ENCODE measurements around the gene CCHCR1.

Gene CCHCR1

DNA sequence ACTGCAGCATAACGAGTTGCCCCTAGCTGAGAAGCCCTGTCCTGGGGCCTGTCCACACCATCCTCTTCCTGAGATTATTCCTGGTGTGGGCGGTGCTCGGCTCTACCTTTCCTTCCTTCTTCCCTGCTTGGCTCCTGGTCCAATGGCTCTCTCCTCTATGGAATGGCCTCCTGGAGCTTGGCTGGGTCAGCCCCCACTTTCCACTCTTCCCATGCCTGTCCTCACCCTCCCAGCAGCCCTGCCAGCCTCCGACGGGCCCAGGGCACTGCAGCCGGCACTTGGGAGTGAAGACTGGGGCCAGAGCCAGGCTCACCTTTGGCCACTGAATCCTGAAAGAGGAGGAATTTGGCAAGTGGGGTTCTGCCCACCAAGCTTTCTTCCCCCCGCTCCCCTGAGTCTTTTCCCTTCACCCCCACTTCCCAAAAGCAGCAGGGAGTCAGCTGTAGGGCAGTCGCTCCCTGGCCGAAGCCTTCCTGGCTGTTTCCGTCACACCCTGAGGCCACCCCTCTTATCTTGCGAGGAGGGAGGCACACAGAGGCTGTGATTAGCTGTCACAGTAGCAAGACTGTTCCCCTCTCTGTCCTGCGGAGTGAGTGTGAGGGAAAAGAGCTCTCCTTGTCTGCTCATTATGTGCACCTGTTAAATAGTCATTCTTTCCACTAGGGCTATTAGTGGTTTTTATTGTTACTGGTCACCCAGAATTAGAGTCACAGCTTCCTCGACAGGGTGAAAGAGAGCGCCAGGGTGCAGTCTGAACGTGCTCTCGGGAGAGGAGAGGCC is 31.0 kb downstream of the CCHCR1 start:
- DNase-seq (ENCODE audit: low read depth, low spot score): no peak
- no peak overlapping the region for H3K9ac ChIP-seq (ENCODE audit: insufficient read length, low read depth)
- no peak overlapping the region for H3K4me3 ChIP-seq (ENCODE audit: insufficient read length, low read depth)
- peaks cover 3% of the 10 kb centered on the region for H3K36me3 ChIP-seq (ENCODE audit: insufficient read depth, insufficient read length, low read length)
- H3K4me1 ChIP-seq (ENCODE audit: insufficient read depth, insufficient read length): peaks cover 12% of the 10 kb centered on the region
- TF ChIP-seq ZNF274 (IDR thresholded peaks at IDR 0.05; ENCODE audit: low read depth, low read length) (no peak), SUZ12 (IDR thresholded peaks at IDR 0.05; ENCODE audit: extremely low read depth, insufficient read depth, insufficient read length) (no peak), YY1 (IDR thresholded peaks at IDR 0.05; ENCODE audit: insufficient read depth, insufficient read length) (no peak)
- H3K27me3 ChIP-seq (ENCODE audit: insufficient read depth, insufficient read length): no peaks in the 10 kb centered on the region
- no peaks in the 10 kb centered on the region for H3K9me3 ChIP-seq (ENCODE audit: insufficient read depth, low read length)

GRCh38 chr6:31125586-31126363 is 31.8 kb downstream of the CCHCR1 start:
- no peak overlapping the region for H3K4me3 ChIP-seq (ENCODE audit: insufficient read length, low read depth)
- peaks cover 3% of the 10 kb centered on the region for H3K36me3 ChIP-seq (ENCODE audit: insufficient read depth, insufficient read length, low read length)
- TF ChIP-seq ZNF274 (IDR thresholded peaks at IDR 0.05; ENCODE audit: low read depth, low read length): no peak
- no peak for TF ChIP-seq YY1 (IDR thresholded peaks at IDR 0.05; ENCODE audit: insufficient read depth, insufficient read length)
- H3K9ac ChIP-seq (ENCODE audit: insufficient read length, low read depth): no peak overlapping the region
- no peaks in the 10 kb centered on the region for H3K27me3 ChIP-seq (ENCODE audit: insufficient read depth, insufficient read length)
- no peaks in the 10 kb centered on the region for H3K9me3 ChIP-seq (ENCODE audit: insufficient read depth, low read length)
- DNase-seq (ENCODE audit: low read depth, low spot score): no peak
- H3K4me1 ChIP-seq (ENCODE audit: insufficient read depth, insufficient read length): peaks cover 12% of the 10 kb centered on the region

GRCh38 chr6:31125162-31125561 is 32.4 kb downstream of the CCHCR1 start:
- peaks cover 3% of the 10 kb centered on the region for H3K36me3 ChIP-seq (ENCODE audit: insufficient read depth, insufficient read length, low read length)
- H3K9ac ChIP-seq (ENCODE audit: insufficient read length, low read depth): peak overlapping the region; percentile 26
- DNase-seq (ENCODE audit: low read depth, low spot score): no peak
- peaks cover 12% of the 10 kb centered on the region for H3K4me1 ChIP-seq (ENCODE audit: insufficient read depth, insufficient read length)
- H3K4me3 ChIP-seq (ENCODE audit: insufficient read length, low read depth): no peak overlapping the region
- H3K9me3 ChIP-seq (ENCODE audit: insufficient read depth, low read length): no peaks in the 10 kb centered on the region
- TF ChIP-seq SUZ12 (IDR thresholded peaks at IDR 0.05; ENCODE audit: extremely low read depth, insufficient read depth, insufficient read length) (no peak), YY1 (IDR thresholded peaks at IDR 0.05; ENCODE audit: insufficient read depth, insufficient read length) (no peak), ZNF274 (IDR thresholded peaks at IDR 0.05; ENCODE audit: low read depth, low read length) (no peak)
- H3K27me3 ChIP-seq (ENCODE audit: insufficient read depth, insufficient read length): no peaks in the 10 kb centered on the region

- TF ChIP-seq YY1 (IDR thresholded peaks at IDR 0.05; ENCODE audit: insufficient read depth, insufficient read length): no peak
- TF ChIP-seq ZNF274 (IDR thresholded peaks at IDR 0.05; ENCODE audit: low read depth, low read length): no peak
- no peak for TF ChIP-seq SUZ12 (IDR thresholded peaks at IDR 0.05; ENCODE audit: extremely low read depth, insufficient read depth, insufficient read length)
- H3K27me3 ChIP-seq (ENCODE audit: insufficient read depth, insufficient read length): no peaks in the 10 kb centered on the region
- H3K9ac ChIP-seq (ENCODE audit: insufficient read length, low read depth): peak overlapping the region; percentile 15
Measured at GRCh38 chr6:31122791-31123706, 34.6 kb downstream of the CCHCR1 start.

DNA sequence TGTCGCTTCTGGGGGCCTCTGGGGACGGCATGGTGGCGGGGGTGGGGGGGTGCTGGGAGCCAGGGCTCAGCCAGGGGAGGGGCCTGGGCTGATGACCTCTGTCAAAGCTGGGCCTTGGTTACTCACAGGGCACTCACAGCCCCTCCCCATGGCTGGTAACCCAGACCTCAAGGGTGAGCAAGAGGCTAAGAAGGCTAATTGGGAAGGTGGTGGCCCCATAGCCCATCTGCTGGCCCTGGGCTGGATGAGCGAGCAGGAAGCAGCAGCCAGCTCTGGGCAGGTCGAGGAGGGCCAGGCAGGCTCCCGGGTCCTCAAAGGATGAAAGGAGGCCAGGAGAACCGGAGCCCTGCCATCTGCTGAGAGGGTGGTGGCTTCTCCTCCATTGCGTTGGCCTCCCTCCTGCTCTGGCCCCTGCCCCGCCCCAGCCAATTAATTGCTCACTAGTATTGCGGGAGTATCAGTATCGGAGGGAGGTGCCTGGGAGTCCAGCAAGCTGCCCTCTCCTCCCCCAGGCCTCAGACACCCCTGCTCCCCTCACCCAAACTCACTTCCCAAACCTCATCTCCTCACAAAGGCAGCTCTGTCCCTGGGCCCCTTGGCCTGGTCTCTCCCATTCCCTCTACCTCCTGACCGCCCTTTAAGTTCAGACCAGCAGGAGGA is 36.3 kb downstream of the CCHCR1 start:
- H3K9ac ChIP-seq (ENCODE audit: insufficient read length, low read depth): no peak overlapping the region
- H3K36me3 ChIP-seq (ENCODE audit: insufficient read depth, insufficient read length, low read length): peaks cover 13% of the 10 kb centered on the region
- DNase-seq (ENCODE audit: low read depth, low spot score): no peak
- H3K9me3 ChIP-seq (ENCODE audit: insufficient read depth, low read length): no peaks in the 10 kb centered on the region; the same call in 1 of the 2 replicates
- TF ChIP-seq SUZ12 (IDR thresholded peaks at IDR 0.05; ENCODE audit: extremely low read depth, insufficient read depth, insufficient read length) (no peak), YY1 (IDR thresholded peaks at IDR 0.05; ENCODE audit: insufficient read depth, insufficient read length) (no peak), ZNF274 (IDR thresholded peaks at IDR 0.05; ENCODE audit: low read depth, low read length) (no peak)
- H3K27me3 ChIP-seq (ENCODE audit: insufficient read depth, insufficient read length): no peaks in the 10 kb centered on the region
- H3K4me3 ChIP-seq (ENCODE audit: insufficient read length, low read depth): no peak overlapping the region
- peaks cover 7% of the 10 kb centered on the region for H3K4me1 ChIP-seq (ENCODE audit: insufficient read depth, insufficient read length)

More at GRCh38 chr6:31122791-31123706, 34.6 kb downstream of the CCHCR1 start:
- no peak for DNase-seq (ENCODE audit: low read depth, low spot score)
- Histone ChIP-seq H3K4me3 (ENCODE audit: insufficient read length, low read depth) (no peak overlapping the region), H3K4me1 (ENCODE audit: insufficient read depth, insufficient read length) (peaks cover 12% of the 10 kb centered on the region), H3K9me3 (ENCODE audit: insufficient read depth, low read length) (no peaks in the 10 kb centered on the region), H3K36me3 (ENCODE audit: insufficient read depth, insufficient read length, low read length) (peaks cover 7% of the 10 kb centered on the region)

DNA sequence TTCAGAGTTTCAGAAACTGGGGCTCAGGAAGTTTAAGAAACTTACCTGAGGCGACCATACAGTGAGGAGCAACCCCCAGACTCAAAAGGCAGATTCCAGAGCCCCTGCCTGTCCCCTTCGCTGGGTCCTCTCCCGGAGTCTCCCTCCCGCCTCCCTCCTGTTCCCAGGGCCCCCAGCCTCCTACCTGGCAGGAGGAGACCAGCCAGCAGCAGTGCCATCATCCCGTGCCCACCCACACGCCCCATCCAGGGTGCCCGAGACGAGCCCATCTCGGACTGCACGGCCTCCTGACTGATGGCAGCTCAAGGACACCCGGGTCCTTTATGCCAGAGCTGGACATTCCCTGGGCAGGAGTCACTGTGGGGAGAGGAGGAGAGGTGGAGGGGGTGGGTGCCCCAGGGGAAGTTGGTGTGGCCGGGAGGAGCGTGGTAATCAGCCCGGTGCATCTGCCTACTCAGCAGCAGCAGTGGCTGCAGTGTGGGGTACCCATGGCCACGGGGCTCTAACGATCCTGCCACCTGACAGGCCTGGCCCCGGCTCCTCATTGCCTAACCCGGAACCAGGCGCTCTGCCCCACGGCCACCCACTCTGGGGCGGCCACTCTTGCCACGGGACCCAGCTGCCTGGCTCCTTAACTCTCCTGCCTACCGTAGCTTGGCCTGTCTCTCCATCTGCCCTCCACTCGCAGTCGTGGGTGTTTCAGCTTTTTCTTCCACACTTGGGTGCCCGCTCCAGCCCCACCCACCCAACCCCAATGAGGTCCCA is 37.3 kb downstream of the CCHCR1 start, which contains the start of gene CDSN:
TSS of gene CDSN (minus strand) at position 296 of the 765 bp plus-strand sequence. CDS start at position 269, 27 bp downstream.
- H3K9me3 ChIP-seq (ENCODE audit: insufficient read depth, low read length): no peaks in the 10 kb centered on the region; the same call in 1 of the 2 replicates
- no peak within 1 kb of the TSS for H3K9ac ChIP-seq (ENCODE audit: insufficient read length, low read depth)
- DNase-seq (ENCODE audit: low read depth, low spot score): no peak
- no peaks in the 10 kb centered on the region for H3K27me3 ChIP-seq (ENCODE audit: insufficient read depth, insufficient read length)
- H3K4me1 ChIP-seq (ENCODE audit: insufficient read depth, insufficient read length): peaks cover 6% of the 10 kb centered on the region
- H3K4me3 ChIP-seq (ENCODE audit: insufficient read length, low read depth): no peak within 1 kb of the TSS
- peaks cover 10% of the 10 kb centered on the region for H3K36me3 ChIP-seq (ENCODE audit: insufficient read depth, insufficient read length, low read length)
- TF ChIP-seq YY1 (IDR thresholded peaks at IDR 0.05; ENCODE audit: insufficient read depth, insufficient read length) (no peak), ZNF274 (IDR thresholded peaks at IDR 0.05; ENCODE audit: low read depth, low read length) (no peak), SUZ12 (IDR thresholded peaks at IDR 0.05; ENCODE audit: extremely low read depth, insufficient read depth, insufficient read length) (no peak)
